Gastrocnemius medialis (tissue), 4 donors: Measurements from ENCODE around the gene CSNK2A1.

Experiments
- POLR2A ChIP-seq, 2 donors: fragments of 450-650 bp; IDR thresholded peaks; one replicate each; pipeline ENCODE4 v1.6.1; 2017; ENCODE audit warnings: antibody characterized with exemption in 2 of 2, mild to moderate bottlenecking in 2 of 2, moderate library complexity in 2 of 2
- TF ChIP-seq, protein P1 (sequence below), 5 experiments: fragments of 450-650 bp in 3 of 5; fragments of 200-600 bp in 2 of 5; sonication (generic) in 2 of 5; IDR thresholded peaks in 4 of 5; conservative IDR thresholded peaks in 1 of 5; 1 replicate in 4 of 5; 2 replicates in 1 of 5; pipeline ENCODE4 v1.5.1; 2016 to 2019; ENCODE audit warnings: antibody characterized with exemption in 5 of 5, mild to moderate bottlenecking in 3 of 5, moderate library complexity in 3 of 5

DNA sequence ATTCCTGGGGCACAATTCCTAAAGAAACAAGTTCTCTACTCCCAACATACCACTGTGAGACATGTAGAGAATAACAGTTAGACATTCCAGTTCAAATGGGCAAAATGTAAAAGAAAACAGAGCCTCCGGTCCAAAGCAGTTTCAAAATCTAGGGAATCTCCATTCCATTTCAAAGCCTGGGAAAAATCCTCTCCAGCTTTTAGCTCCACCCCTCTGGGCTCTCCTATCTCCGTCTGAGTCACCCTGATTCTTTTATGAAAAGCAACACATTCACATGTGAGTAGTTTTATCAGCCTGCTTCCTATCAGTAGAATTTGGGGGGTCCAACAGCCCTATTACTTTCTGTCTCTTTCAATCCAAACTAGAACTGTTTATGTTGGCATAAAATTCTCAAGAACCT lies 3.7 kb downstream of the CSNK2A1 start:
- TF ChIP-seq, protein P1, sequence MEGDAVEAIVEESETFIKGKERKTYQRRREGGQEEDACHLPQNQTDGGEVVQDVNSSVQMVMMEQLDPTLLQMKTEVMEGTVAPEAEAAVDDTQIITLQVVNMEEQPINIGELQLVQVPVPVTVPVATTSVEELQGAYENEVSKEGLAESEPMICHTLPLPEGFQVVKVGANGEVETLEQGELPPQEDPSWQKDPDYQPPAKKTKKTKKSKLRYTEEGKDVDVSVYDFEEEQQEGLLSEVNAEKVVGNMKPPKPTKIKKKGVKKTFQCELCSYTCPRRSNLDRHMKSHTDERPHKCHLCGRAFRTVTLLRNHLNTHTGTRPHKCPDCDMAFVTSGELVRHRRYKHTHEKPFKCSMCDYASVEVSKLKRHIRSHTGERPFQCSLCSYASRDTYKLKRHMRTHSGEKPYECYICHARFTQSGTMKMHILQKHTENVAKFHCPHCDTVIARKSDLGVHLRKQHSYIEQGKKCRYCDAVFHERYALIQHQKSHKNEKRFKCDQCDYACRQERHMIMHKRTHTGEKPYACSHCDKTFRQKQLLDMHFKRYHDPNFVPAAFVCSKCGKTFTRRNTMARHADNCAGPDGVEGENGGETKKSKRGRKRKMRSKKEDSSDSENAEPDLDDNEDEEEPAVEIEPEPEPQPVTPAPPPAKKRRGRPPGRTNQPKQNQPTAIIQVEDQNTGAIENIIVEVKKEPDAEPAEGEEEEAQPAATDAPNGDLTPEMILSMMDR (IDR thresholded peaks at IDR 0.05 in 4 of 5, conservative IDR thresholded peaks at IDR 0.05 in 1 of 5) = no peak
- no peak for TF ChIP-seq POLR2A (IDR thresholded peaks at IDR 0.05)
